GM12891 (cell line): ENCODE measurements around the gene DHRSX.
"Not testable (repeated sequence)": the region's sequence is repeated elsewhere in the genome, so short reads cannot be mapped to it uniquely, and the experiment has no call there.

Source experiments
- DNase-seq: peaks from one replicate; pipeline ENCODE4 v3.0.0; 2011; ENCODE audit warnings: low spot score; ENCODE audit not compliant: insufficient read length
- FAIRE-seq: peaks from 2 replicates; lab custom pipeline; 2011; peaks lifted over from hg19 to GRCh38; lab: Jason Lieb, UNC
- PAX5 ChIP-seq: IDR thresholded peaks from 2 replicates; pipeline ENCODE4 v1.6.1; 2011; ENCODE audit warnings: low read length, moderate library complexity, mild to moderate bottlenecking; ENCODE audit not compliant: insufficient read depth, severe bottlenecking
- POLR2A ChIP-seq: IDR thresholded peaks from 2 replicates; pipeline ENCODE4 v1.6.1; 2011; ENCODE audit warnings: low read depth, low read length, control low read depth
- POLR2AphosphoS5 ChIP-seq: IDR thresholded peaks from 2 replicates; pipeline ENCODE4 v1.6.1; 2011; ENCODE audit warnings: low read depth, low read length, control low read depth
- POU2F2 ChIP-seq: IDR thresholded peaks from 2 replicates; pipeline ENCODE4 v1.6.1; 2011; ENCODE audit warnings: low read depth, mild to moderate bottlenecking, control low read depth, low read length, moderate library complexity
- SPI1 ChIP-seq: IDR thresholded peaks from 2 replicates; pipeline ENCODE4 v1.6.1; 2011; ENCODE audit warnings: low read depth, low read length, control low read depth
- TAF1 ChIP-seq: IDR thresholded peaks from 2 replicates; pipeline ENCODE4 v1.6.1; 2011; ENCODE audit warnings: low read depth, low read length, control low read depth

Gene DHRSX

DNA sequence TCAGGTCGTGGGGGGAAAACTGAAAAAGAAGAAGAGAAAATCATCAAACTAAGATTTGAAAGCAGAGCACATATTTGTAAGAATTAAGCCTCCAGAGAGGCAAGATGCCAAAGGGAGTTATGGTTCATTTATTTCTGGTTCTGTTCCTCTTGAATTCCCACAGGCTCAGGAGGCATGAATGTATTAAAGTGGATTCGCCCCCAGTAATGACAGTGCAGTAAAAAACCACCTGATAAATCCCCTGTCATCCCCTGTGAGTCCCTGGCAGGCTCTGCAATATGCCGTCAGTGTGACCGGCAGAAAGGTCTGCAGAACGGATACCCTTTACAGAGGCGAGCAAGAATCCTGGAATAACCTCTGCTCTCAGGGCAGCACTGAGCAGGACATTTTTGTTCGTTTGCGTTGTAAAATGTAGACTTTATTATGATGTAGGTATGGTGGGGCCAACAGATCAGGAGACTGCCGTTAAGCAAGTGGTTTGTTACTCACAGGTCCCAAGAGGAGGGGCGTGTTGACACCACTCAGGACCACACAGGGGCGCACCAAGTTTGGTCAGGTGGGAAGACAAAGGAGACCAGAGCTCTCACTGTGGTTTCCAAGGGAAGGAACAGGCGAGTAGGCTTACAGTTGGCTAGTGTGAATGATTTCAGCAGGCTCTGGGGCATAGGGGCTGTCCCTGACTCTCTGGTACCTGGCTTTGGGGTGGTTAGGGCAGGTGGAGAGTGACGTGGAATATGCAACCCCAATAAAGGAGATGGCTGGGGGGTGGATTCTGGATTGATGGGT lies 75.3 kb downstream of the DHRSX start:
- FAIRE-seq (no peak), DNase-seq (no peak)
- TF ChIP-seq TAF1 (no peak), SPI1 (no peak)

DNA sequence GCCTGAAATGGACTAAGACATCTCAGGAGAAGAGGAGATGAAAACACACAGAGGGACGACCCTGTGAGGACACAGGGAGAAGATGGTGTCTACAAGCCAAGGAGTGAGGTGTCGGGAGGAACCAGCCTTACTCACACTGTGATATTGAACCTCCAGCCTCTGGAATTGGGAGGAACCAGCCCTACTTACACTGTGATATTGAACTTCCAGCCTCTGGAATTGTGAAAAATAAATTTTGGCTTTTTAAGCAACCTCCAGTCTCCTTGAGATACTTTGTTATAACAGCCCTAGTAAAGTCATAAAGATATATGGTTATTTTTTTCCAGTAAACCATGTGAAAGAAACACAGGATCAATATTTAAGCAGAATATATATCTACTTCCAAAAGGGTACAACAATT lies 76.5 kb downstream of the DHRSX start:
- no peak for DNase-seq

DNA sequence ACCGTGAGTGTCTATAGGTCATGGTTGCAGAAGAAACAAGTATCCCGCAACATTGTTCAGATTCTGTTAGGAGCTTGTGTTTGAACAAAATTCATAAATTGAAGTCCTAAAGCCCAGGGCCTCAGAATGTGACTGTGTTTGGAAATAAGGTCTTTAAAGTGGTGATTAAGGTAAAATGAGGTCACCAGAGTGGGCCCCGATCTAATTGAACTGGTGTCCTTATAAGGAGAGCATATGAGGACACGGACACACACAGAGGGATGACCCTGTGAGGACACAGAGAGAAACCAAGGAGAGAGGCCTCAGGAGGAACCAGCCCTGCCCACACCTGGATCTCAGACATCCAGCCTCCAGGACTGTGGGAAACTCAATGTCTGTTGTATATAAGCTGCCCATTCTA lies 76.9 kb downstream of the DHRSX start:
- TF ChIP-seq POU2F2 (no peak), SPI1 (no peak), PAX5 (no peak), POLR2A (no peak)
- FAIRE-seq (no peak), DNase-seq (no peak)

More for the DNA sequence above, 76.5 kb downstream of the DHRSX start:
- no peak for FAIRE-seq
- TF ChIP-seq POU2F2 (no peak), SPI1 (no peak), POLR2A (no peak), POLR2AphosphoS5 (no peak), PAX5 (no peak), TAF1 (no peak)

DNA sequence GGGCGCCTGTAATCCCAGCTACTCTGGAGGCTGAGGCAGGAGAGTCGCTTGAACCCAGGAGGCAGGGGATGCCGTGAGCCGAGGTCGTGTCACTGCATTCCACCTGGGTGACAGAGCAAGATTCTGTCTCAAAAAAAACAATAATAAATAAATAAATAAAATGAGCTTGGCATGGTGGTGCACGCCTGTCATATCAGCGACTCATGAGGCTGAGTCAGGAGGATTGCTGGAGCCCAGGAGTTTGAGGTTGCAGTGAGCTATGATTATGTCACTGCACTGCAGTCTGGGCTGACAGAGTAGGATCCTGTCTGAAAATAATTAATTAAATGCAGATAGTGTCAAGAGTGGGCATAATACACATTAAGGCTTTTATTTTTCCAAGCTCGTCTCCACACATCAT lies 77.5 kb downstream of the DHRSX start:
- FAIRE-seq (no peak), DNase-seq (no peak)
- TF ChIP-seq POLR2A (no peak), POU2F2 (no peak), TAF1 (no peak), SPI1 (no peak), PAX5 (no peak), POLR2AphosphoS5 (no peak)

DNA sequence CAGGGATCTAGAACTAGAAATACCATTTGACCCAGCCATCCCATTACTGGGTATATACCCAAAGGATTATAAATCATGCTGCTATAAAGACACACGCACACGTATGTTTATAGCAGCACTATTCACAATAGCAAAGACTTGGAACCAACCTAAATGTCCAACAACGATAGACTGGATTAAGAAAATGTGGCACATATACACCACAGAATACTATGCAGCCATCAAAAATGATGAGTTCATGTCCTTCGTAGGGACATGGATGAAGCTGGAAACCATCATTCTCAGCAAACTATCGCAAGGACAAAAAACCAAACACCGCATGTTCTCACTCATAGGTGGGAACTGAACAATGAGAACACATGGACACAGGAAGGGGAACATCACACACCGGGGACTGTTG lies 81.4 kb downstream of the DHRSX start:
- DNase-seq, FAIRE-seq: not testable (repeated sequence)

DNA sequence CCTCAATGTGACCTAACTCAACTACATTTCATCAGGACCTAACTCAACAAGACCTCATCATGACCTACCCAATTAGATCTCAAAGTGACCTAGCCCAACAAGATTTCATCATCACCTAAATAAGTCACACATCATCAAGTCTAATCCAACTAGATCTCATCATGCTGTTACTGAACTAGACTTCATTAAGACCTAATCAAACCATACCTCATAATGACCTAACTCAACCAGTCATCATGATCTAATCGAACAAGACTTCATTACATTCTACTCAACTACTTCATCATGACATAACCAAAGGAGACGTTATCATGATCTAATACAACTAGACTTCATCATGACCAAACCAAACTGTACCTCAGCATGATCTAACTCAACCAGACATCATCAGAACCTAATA lies 82.8 kb downstream of the DHRSX start:
- FAIRE-seq (peak; percentile 77), DNase-seq (no peak)
- TF ChIP-seq SPI1 (no peak), PAX5 (no peak), POLR2A (no peak), TAF1 (no peak), POU2F2 (no peak), POLR2AphosphoS5 (no peak)

DNA sequence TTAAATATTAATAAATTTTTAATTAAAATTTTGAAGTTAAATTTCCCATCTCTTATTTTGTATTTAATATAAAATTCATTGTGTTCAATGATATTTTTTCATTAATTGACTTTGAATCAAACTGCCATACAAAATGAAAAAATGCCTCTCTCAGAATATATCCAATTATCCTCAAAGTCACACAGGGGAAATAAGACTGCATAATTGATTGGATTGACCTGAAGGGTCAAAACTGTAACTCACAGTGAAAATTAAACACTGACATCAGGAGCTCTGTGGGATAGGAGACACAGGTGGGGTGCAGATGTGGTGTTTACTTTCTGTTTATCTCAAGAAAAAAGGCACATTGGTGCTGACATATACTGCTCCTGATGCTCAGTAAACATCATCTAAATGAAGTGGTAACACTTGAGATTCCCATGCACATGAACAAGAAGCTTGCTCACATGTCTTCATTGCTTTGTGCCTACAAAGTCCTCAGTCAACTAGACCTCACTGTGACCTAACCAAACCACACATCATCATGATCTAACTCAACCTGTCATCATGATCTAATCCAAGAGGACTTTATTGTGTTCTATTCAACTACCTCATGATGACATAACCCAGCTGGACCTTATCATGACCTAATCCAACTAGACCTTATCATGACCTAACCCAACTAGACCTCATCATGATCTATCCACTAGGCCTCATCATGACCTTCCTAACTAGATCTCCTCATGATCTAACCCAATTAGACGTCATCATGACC lies 83.7 kb downstream of the DHRSX start:
- TF ChIP-seq SPI1 (no peak), POLR2A (no peak), POLR2AphosphoS5 (no peak), PAX5 (no peak)
- FAIRE-seq (peak; percentile 33), DNase-seq (no peak)

DNA sequence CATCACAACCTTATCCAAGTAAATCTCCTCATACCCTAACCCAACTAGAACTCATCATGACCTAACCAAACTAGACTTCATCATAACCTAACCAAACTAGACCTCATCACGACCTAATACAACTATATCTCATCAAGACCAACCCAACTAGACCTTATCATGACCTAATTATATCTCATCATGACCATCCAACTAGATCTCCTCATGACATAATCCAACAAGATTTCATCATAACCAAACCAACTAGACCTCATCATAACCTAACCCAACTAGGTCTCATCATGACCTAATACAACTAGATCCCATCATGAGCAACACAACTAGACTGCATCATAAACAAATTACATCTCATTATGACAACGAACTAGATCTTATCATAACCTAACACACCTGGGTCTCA lies 86.4 kb downstream of the DHRSX start:
- DNase-seq (no peak), FAIRE-seq (no peak)
- no peak for TF ChIP-seq SPI1

DNA sequence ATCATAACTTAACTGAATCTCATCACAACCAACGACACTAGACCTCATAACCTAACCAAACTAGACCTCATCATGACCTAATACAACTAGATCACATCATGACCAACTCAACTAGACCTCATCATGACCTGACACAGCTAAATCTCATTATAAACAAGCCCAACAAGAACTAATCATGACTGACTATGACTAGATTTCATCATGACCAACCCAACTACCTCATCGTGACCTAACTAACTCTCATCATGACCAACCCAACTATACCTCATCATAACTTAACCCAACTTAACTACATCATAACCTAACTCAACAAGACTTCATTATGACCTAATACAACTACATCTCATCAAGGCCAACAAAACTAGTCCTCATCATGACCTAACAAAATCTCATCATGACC lies 86.8 kb downstream of the DHRSX start:
- TF ChIP-seq POU2F2 = no peak
- no peak for TF ChIP-seq POLR2A
- no peak for TF ChIP-seq POLR2AphosphoS5
- TF ChIP-seq SPI1 = no peak
- TF ChIP-seq TAF1 = no peak
- TF ChIP-seq PAX5 = no peak
- FAIRE-seq (peak; percentile 76), DNase-seq (no peak)

DNA sequence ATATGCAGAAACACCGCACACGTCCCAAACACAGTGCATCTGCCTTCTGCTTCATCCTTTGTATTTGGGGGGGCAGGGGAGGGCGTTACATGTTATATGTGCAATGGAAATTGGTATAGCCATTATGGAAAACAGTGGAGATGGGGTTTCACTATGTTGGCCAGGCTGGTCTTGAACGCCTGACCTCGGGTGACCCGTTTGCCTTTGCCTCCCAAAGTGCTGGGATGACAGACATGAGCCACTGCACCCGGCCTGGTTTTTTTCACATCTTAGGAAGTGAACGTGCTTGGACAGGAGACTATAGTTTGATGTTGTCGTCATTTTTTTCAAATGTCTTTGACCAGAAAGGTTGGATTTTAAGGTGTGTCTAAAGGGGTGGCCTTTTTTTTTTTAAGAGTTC lies 88.6 kb downstream of the DHRSX start:
- FAIRE-seq = no peak

More for the DNA sequence above, 88.6 kb downstream of the DHRSX start:
- no peak for DNase-seq
- TF ChIP-seq POU2F2 (no peak), SPI1 (no peak), POLR2AphosphoS5 (no peak), POLR2A (no peak), TAF1 (no peak), PAX5 (no peak)
